ENCODE data around the gene CRCP.

CRCP gene

GRCh38 chr7:66189695-66190503 is 75.3 kb downstream of the CRCP start:
- DNase-seq (ENCODE audit: low spot score): no peak

GRCh38 chr7:66190504-66190857 is 75.8 kb downstream of the CRCP start:
- no peak for DNase-seq (ENCODE audit: low spot score)

GRCh38 chr7:66193146-66193725 is 78.6 kb downstream of the CRCP start:
- no peak for DNase-seq (ENCODE audit: low spot score)

- peak; percentile 79 for DNase-seq (ENCODE audit: low spot score)
These were observed 83.8 kb downstream of the CRCP start for GRCh38 chr7:66198469-66198868.

GRCh38 chr7:66198956-66199355 is 84.3 kb downstream of the CRCP start:
- DNase-seq (ENCODE audit: low spot score): no peak

- DNase-seq (ENCODE audit: low spot score): no peak
These were observed 87.8 kb downstream of the CRCP start for GRCh38 chr7:66202441-66202840.

Measured in cerebellar cortex (tissue), 1 donor.